HEK293 (cell line): ENCODE results near the gene CNPY1.

Experiments
- CTCF ChIA-PET: fragments of 350-600 bp; formaldehyde crosslinking; extraction: SDS; loops from one replicate; lab custom pipeline; 2021; ENCODE audit warnings: antibody characterized with exemption; lab: Yijun Ruan, JAX
- POLR2A ChIA-PET: fragments of 300-600 bp; formaldehyde crosslinking; extraction: SDS; loops from one replicate; lab custom pipeline; 2020; ENCODE audit warnings: antibody characterized with exemption, inconsistent platforms; lab: Yijun Ruan, JAX
- H3K27ac ChIP-seq: fragments of 200-500 bp; sonication (Bioruptor generic); 2 replicates; pipeline ENCODE4 v1.5.1; 2014; ENCODE audit warnings: low read depth, low read length, control low read depth, inconsistent platforms; ENCODE audit errors: extremely low read depth
- H3K36me3 ChIP-seq, 2 experiments: fragments of 200-500 bp in 1 of 2; sonication (Bioruptor generic) in 1 of 2; 1 replicate in 1 of 2; 2 replicates in 1 of 2; pipeline ENCODE4 v1.5.1; 2014 to 2017; ENCODE audit warnings: inconsistent platforms in 2 of 2, low read length in 2 of 2; ENCODE audit not compliant: control insufficient read depth in 2 of 2, insufficient read depth in 1 of 2
- H3K4me1 ChIP-seq: fragments of 200-500 bp; sonication (Bioruptor generic); 2 replicates; pipeline ENCODE4 v1.5.1; 2014; ENCODE audit warnings: mild to moderate bottlenecking, low read length, inconsistent platforms; ENCODE audit not compliant: control insufficient read depth, insufficient read depth
- H3K4me3 ChIP-seq: 2 replicates; pipeline ENCODE4 v1.5.1; 2011; ENCODE audit warnings: low read depth, mild to moderate bottlenecking, control low read depth, low read length, moderate library complexity
- H3K9me3 ChIP-seq: fragments of 200-500 bp; sonication (Bioruptor generic); 2 replicates; pipeline ENCODE4 v1.5.1; 2014; ENCODE audit warnings: low read depth, low read length, inconsistent platforms; ENCODE audit not compliant: control insufficient read depth, insufficient read depth
- GLIS2 ChIP-seq: fragments of 450-650 bp; formaldehyde crosslinking; IDR thresholded peaks from 2 replicates; pipeline ENCODE4 v1.5.1; 2016; ENCODE audit warnings: missing biosample characterization, missing genetic modification characterization
- HOXC10 ChIP-seq: sonication (generic); formaldehyde crosslinking; IDR thresholded peaks from 2 replicates; pipeline ENCODE4 v1.8.1; 2023; ENCODE audit warnings: mild to moderate bottlenecking, missing genetic modification reagents
- OVOL3 ChIP-seq: fragments of 450-650 bp; formaldehyde crosslinking; IDR thresholded peaks from 2 replicates; pipeline ENCODE4 v1.5.1; 2016; ENCODE audit warnings: missing biosample characterization, missing genetic modification characterization
- ZBTB49 ChIP-seq: fragments of 450-650 bp; formaldehyde crosslinking; IDR thresholded peaks from 2 replicates; pipeline ENCODE4 v1.5.1; 2016; ENCODE audit warnings: missing biosample characterization, missing genetic modification characterization, low read depth
- ZBTB7A ChIP-seq: fragments of 450-650 bp; formaldehyde crosslinking; IDR thresholded peaks from 2 replicates; pipeline ENCODE4 v1.5.1; 2016; ENCODE audit warnings: low read depth, missing biosample characterization, missing genetic modification characterization
- ZFP3 ChIP-seq: fragments of 450-650 bp; formaldehyde crosslinking; IDR thresholded peaks from 2 replicates; pipeline ENCODE4 v1.5.1; 2016; ENCODE audit warnings: low read depth, missing biosample characterization, missing genetic modification characterization
- ZNF341 ChIP-seq: fragments of 450-650 bp; formaldehyde crosslinking; IDR thresholded peaks from 2 replicates; pipeline ENCODE4; 2016; ENCODE audit warnings: low read depth, missing biosample characterization, missing genetic modification characterization
- ZNF555 ChIP-seq: fragments of 450-650 bp; formaldehyde crosslinking; conservative IDR thresholded peaks from 2 replicates; pipeline ENCODE4 v1.5.1; 2017; ENCODE audit warnings: missing biosample characterization, mild to moderate bottlenecking, missing genetic modification characterization, inconsistent platforms
- ZNF777 ChIP-seq: fragments of 450-650 bp; formaldehyde crosslinking; IDR thresholded peaks from 2 replicates; pipeline ENCODE4 v1.5.1; 2017; ENCODE audit warnings: missing biosample characterization, missing genetic modification characterization, borderline replicate concordance
- ZNF830 ChIP-seq: fragments of 450-650 bp; IDR thresholded peaks from 2 replicates; pipeline ENCODE4 v1.5.0; 2018; ENCODE audit warnings: missing biosample characterization, missing genetic modification characterization, low read depth, mild to moderate bottlenecking, moderate library complexity
- ZNF843 ChIP-seq: fragments of 450-650 bp; formaldehyde crosslinking; IDR thresholded peaks from 2 replicates; pipeline ENCODE4 v1.5.1; 2016; ENCODE audit warnings: missing biosample characterization, missing genetic modification characterization
- TF ChIP-seq, protein P1 (sequence below): fragments of 450-650 bp; formaldehyde crosslinking; IDR thresholded peaks from 2 replicates; pipeline ENCODE4 v1.5.1; 2016; ENCODE audit warnings: missing biosample characterization, missing genetic modification characterization
- TF ChIP-seq, protein P2 (sequence below): fragments of 450-650 bp; formaldehyde crosslinking; IDR thresholded peaks from 2 replicates; pipeline ENCODE4 v1.5.1; 2016; ENCODE audit warnings: missing biosample characterization, missing genetic modification characterization
- TF ChIP-seq, protein P3 (sequence below): fragments of 450-650 bp; formaldehyde crosslinking; IDR thresholded peaks from 2 replicates; pipeline ENCODE4 v1.5.1; 2017; ENCODE audit warnings: missing biosample characterization, missing genetic modification characterization

CNPY1 gene

GRCh38 chr7:155543011-155543876 is 3.1 kb downstream of the CNPY1 start:
- no peaks in the 10 kb centered on the region for H3K9me3 ChIP-seq
- CTCF ChIA-PET = interaction anchor here (1.3 kb wide), 1 partner anchor 10 kb away, joined by 4 read pairs; no protein-coding TSS in a partner anchor
- H3K4me1 ChIP-seq = no peaks in the 10 kb centered on the region
- TF ChIP-seq, protein P1, sequence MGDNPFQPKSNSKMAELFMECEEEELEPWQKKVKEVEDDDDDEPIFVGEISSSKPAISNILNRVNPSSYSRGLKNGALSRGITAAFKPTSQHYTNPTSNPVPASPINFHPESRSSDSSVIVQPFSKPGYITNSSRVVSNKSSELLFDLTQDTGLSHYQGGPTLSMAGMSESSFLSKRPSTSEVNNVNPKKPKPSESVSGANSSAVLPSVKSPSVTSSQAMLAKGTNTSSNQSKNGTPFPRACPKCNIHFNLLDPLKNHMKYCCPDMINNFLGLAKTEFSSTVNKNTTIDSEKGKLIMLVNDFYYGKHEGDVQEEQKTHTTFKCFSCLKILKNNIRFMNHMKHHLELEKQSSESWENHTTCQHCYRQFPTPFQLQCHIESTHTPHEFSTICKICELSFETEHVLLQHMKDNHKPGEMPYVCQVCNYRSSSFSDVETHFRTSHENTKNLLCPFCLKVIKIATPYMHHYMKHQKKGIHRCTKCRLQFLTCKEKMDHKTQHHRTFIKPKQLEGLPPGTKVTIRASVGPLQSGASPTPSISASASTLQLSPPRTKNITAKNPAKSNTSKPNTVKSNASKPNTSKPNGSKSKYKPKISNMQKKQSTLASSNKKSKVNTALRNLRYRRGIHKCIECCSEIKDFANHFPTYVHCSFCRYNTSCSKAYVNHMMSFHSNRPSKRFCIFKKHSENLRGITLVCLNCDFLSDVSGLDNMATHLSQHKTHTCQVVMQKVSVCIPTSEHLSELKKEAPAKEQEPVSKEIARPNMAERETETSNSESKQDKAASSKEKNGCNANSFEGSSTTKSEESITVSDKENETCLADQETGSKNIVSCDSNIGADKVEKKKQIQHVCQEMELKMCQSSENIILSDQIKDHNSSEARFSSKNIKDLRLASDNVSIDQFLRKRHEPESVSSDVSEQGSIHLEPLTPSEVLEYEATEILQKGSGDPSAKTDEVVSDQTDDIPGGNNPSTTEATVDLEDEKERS = no peak
- TF ChIP-seq ZNF843 (tag by site-specific recombination) (no peak), ZNF777 (no peak), ZBTB7A (no peak), OVOL3 (tag by site-specific recombination) (no peak), HOXC10 (CRISPR knock-in tag) (no peak)
- TF ChIP-seq, all 188 proteins: peak for 0
- no peak overlapping the region for H3K4me3 ChIP-seq
- no peaks in the 10 kb centered on the region for H3K36me3 ChIP-seq
- POLR2A ChIA-PET = no interaction called here
- no peak overlapping the region for H3K27ac ChIP-seq

GRCh38 chr7:155541986-155542675 is 4.2 kb downstream of the CNPY1 start:
- POLR2A ChIA-PET = no interaction called here
- CTCF ChIA-PET = no interaction called here
- no peaks in the 10 kb centered on the region for H3K9me3 ChIP-seq

More at GRCh38 chr7:155541986-155542675, 4.2 kb downstream of the CNPY1 start:
- H3K36me3 ChIP-seq = no peaks in the 10 kb centered on the region
- H3K4me3 ChIP-seq = no peak overlapping the region
- no peaks in the 10 kb centered on the region for H3K4me1 ChIP-seq
- H3K27ac ChIP-seq = no peak overlapping the region
- TF ChIP-seq, protein P2, sequence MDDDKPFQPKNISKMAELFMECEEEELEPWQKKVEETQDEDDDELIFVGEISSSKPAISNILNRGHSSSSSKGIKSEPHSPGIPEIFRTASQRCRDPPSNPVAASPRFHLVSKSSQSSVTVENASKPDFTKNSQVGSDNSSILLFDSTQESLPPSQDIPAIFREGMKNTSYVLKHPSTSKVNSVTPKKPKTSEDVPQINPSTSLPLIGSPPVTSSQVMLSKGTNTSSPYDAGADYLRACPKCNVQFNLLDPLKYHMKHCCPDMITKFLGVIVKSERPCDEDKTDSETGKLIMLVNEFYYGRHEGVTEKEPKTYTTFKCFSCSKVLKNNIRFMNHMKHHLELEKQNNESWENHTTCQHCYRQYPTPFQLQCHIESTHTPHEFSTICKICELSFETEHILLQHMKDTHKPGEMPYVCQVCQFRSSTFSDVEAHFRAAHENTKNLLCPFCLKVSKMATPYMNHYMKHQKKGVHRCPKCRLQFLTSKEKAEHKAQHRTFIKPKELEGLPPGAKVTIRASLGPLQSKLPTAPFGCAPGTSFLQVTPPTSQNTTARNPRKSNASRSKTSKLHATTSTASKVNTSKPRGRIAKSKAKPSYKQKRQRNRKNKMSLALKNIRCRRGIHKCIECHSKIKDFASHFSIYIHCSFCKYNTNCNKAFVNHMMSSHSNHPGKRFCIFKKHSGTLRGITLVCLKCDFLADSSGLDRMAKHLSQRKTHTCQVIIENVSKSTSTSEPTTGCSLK (tag by site-specific recombination) = no peak
- TF ChIP-seq, protein P3, sequence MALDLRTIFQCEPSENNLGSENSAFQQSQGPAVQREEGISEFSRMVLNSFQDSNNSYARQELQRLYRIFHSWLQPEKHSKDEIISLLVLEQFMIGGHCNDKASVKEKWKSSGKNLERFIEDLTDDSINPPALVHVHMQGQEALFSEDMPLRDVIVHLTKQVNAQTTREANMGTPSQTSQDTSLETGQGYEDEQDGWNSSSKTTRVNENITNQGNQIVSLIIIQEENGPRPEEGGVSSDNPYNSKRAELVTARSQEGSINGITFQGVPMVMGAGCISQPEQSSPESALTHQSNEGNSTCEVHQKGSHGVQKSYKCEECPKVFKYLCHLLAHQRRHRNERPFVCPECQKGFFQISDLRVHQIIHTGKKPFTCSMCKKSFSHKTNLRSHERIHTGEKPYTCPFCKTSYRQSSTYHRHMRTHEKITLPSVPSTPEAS (tag by site-specific recombination) = no peak
- no peak for TF ChIP-seq ZNF555
- no peak for TF ChIP-seq ZNF830 (tag by site-specific recombination)
- no peak for TF ChIP-seq GLIS2
- TF ChIP-seq ZNF341 (tag by site-specific recombination) = no peak
- no peak for TF ChIP-seq ZFP3 (tag by site-specific recombination)
- TF ChIP-seq ZBTB49 = no peak
